Body of pancreas (tissue), 4 donors: ENCODE measurements around the gene TM2D3.

Experiments used
- POLR2A ChIP-seq, 3 donors: fragments of 450-650 bp; IDR thresholded peaks; one replicate each; pipeline ENCODE4 v1.6.1; 2016; ENCODE audit warnings: antibody characterized with exemption in 3 of 3, mild to moderate bottlenecking in 2 of 3
- TF ChIP-seq, protein P1 (sequence below), 7 experiments: fragments of 450-650 bp in 4 of 7; fragments of 200-600 bp in 3 of 7; sonication (generic) in 3 of 7; IDR thresholded peaks; one replicate each; pipeline ENCODE4 v1.5.1; 2016 to 2019; ENCODE audit warnings: antibody characterized with exemption in 7 of 7

DNA sequence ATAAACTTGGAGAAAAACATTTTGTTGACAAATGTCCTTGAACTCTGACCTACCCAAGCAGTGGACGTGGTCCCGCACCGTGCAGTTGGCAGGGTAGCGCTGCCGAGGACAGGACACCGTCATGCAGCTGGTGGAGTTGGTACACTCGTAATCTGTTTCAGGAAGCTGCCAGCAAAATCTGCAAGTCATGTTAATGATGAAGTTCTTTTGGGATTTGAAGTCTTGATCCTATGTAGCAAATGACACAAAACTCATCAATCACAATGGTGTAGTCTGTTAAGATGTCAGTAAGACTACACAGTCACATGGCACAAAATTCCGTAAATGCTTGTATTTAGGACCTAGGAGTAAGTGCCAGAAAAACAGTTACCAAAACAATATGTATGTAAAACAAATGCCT lies 5.5 kb downstream of the TM2D3 start:
- no peak for TF ChIP-seq POLR2A (IDR thresholded peaks at IDR 0.05)
- TF ChIP-seq, protein P1, sequence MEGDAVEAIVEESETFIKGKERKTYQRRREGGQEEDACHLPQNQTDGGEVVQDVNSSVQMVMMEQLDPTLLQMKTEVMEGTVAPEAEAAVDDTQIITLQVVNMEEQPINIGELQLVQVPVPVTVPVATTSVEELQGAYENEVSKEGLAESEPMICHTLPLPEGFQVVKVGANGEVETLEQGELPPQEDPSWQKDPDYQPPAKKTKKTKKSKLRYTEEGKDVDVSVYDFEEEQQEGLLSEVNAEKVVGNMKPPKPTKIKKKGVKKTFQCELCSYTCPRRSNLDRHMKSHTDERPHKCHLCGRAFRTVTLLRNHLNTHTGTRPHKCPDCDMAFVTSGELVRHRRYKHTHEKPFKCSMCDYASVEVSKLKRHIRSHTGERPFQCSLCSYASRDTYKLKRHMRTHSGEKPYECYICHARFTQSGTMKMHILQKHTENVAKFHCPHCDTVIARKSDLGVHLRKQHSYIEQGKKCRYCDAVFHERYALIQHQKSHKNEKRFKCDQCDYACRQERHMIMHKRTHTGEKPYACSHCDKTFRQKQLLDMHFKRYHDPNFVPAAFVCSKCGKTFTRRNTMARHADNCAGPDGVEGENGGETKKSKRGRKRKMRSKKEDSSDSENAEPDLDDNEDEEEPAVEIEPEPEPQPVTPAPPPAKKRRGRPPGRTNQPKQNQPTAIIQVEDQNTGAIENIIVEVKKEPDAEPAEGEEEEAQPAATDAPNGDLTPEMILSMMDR (IDR thresholded peaks at IDR 0.05), result no peak
